ENCODE results near the gene NIP7. TPM values are rescaled to one million over a fixed set of nuclear protein-coding genes. Genes with fewer than 3 reads are reported as not detected.
"Not testable (repeated sequence)": the region's sequence is repeated elsewhere in the genome, so short reads cannot be mapped to it uniquely, and the experiment has no call there.

Gene NIP7
- 10 to 100 TPM; 30.7 to 39.5 TPM for total RNA-seq

- H3K9me3 Mint-ChIP-seq, result no peaks in the 10 kb centered on the region
- H3K36me3 Mint-ChIP-seq, result peaks cover 18% of the 10 kb centered on the region
- H3K4me1 Mint-ChIP-seq, result peaks cover 34% of the 10 kb centered on the region
Measured at GRCh38 chr16:69339289-69340094, at the start of gene NIP7, which contains the start of gene COG8. Gene NIP7 (plus strand): TSS chr16:69339772. CDS start chr16:69339830, 58 bp downstream. Gene COG8 (minus strand): TSS chr16:69339564. CDS start chr16:69339552, 12 bp downstream.

DNA sequence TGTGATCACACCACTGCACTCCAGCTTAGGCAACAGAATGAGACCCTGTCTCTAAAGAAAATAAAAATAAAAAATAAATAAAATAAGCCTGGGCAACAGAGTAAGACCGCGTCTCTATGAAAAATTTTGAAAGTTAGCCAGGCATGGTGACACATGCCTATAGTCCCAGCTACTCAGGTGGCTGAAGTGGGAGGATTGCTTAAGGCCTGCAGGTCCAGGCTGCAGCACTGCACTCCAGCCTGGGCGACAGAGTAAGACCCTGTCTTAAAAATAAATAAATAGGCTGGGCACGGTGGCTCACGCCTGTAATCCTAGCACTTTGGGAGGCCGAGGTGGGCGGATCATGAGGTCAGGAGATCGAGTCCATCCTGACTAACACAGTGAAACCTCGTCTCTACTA lies 47.9 kb upstream of the NIP7 start:
- H3K4me3 Mint-ChIP-seq; ATAC-seq (ENCODE audit: low read depth); H3K27me3 Mint-ChIP-seq; H3K4me1 Mint-ChIP-seq; H3K9me3 Mint-ChIP-seq; H3K36me3 Mint-ChIP-seq; DNase-seq; H3K27ac Mint-ChIP-seq: not testable (repeated sequence)
- POLR2A ChIA-PET, result interaction anchor here (0.6 kb wide), 1 partner anchor 19 kb away, joined by 3 read pairs; no protein-coding TSS in a partner anchor

More at GRCh38 chr16:69339289-69340094, at the start of gene NIP7, which contains the start of gene COG8:
- POLR2A ChIA-PET, result interaction anchor here (0.7 to 3.0 kb wide), 7 partner anchors 10 to 207 kb away, joined by 3 to 29 read pairs (median 4); partner anchors contain the start of genes PDF, TERF2, TMED6 and UTP4
- Mint-ChIP-seq H3K4me3 (peak within 1 kb of the TSS; percentile 94), H3K27me3 (no peaks in the 10 kb centered on the region), H3K27ac (peak within 1 kb of the TSS; percentile 96)
- peak; percentile 89 for ATAC-seq (ENCODE audit: low read depth)
- DNase-seq, result peak; percentile 90

DNA sequence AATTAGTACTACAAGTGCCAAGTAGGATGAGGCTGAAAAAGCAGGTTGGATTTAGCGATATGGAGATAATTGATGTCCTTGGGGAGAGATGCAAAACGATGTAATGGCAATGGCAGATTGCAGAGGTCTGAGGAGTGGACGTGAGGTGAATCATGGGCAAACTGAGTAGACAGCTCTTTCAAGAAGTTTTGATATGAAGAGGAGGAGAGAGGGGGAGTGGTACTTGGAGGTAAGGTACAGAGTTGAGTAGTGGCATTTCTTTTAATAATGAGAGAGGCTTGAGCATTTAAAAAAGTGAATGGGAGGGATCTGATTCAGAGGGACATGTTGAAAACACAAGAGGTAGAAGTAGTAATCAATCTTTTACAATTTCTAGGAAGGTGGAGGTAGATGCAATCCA lies 46.2 kb upstream of the NIP7 start:
- POLR2A ChIA-PET, result interaction anchor here (0.6 kb wide), 1 partner anchor 142 kb away, joined by 3 read pairs; no protein-coding TSS in a partner anchor
- Mint-ChIP-seq H3K9me3 (no peaks in the 10 kb centered on the region), H3K4me1 (no peaks in the 10 kb centered on the region), H3K4me3 (no peak overlapping the region), H3K27me3 (no peaks in the 10 kb centered on the region), H3K27ac (no peak overlapping the region), H3K36me3 (no peaks in the 10 kb centered on the region)
- ATAC-seq (ENCODE audit: low read depth), result no peak
- DNase-seq, result no peak

- H3K4me1 Mint-ChIP-seq, result no peaks in the 10 kb centered on the region
- POLR2A ChIA-PET, result no interaction called here
- H3K36me3 Mint-ChIP-seq, result no peaks in the 10 kb centered on the region
- H3K4me3 Mint-ChIP-seq, result no peak overlapping the region
- no peaks in the 10 kb centered on the region for H3K9me3 Mint-ChIP-seq
- no peak for ATAC-seq (ENCODE audit: low read depth)
- no peaks in the 10 kb centered on the region for H3K27me3 Mint-ChIP-seq
- no peak overlapping the region for H3K27ac Mint-ChIP-seq
- DNase-seq, result no peak
Measured at GRCh38 chr16:69294051-69294450, 45.5 kb upstream of the NIP7 start.

DNA sequence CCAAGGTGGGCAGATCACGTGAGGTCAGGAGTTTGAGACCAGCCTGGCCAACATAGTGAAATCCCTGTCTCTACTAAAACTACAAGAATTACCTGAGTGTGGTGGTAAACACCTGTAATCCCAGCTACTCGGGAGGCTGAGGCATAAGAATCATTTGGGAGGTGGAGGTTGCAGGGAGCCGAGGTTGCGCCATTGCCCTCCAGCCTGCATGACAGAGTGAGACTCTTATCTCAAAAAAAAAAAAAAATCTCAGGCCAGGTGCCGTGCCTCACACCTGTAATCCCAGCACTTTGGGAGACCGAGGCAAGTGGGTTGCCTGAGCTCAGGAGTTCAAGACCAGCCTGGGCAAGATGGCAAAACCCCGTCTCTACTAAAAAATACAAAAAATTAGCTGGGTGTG lies 42.8 kb upstream of the NIP7 start:
- POLR2A ChIA-PET, result interaction anchor here (0.7 kb wide), 1 partner anchor 9 kb away, joined by 7 read pairs; no protein-coding TSS in a partner anchor
- not testable (repeated sequence) for ATAC-seq (ENCODE audit: low read depth)

GRCh38 chr16:69298261-69298660 lies 41.3 kb upstream of the NIP7 start:
- no peaks in the 10 kb centered on the region for H3K9me3 Mint-ChIP-seq
- peaks cover 5% of the 10 kb centered on the region for H3K36me3 Mint-ChIP-seq
- no peaks in the 10 kb centered on the region for H3K4me1 Mint-ChIP-seq
- no peak for DNase-seq
- H3K4me3 Mint-ChIP-seq, result no peak overlapping the region
- POLR2A ChIA-PET, result no interaction called here
- H3K27ac Mint-ChIP-seq, result no peak overlapping the region
- H3K27me3 Mint-ChIP-seq, result no peaks in the 10 kb centered on the region
- no peak for ATAC-seq (ENCODE audit: low read depth)

More for the DNA sequence above, 42.8 kb upstream of the NIP7 start:
- H3K27ac Mint-ChIP-seq, DNase-seq, H3K4me1 Mint-ChIP-seq, H3K36me3 Mint-ChIP-seq, H3K4me3 Mint-ChIP-seq, H3K9me3 Mint-ChIP-seq, H3K27me3 Mint-ChIP-seq: not testable (repeated sequence)

DNA sequence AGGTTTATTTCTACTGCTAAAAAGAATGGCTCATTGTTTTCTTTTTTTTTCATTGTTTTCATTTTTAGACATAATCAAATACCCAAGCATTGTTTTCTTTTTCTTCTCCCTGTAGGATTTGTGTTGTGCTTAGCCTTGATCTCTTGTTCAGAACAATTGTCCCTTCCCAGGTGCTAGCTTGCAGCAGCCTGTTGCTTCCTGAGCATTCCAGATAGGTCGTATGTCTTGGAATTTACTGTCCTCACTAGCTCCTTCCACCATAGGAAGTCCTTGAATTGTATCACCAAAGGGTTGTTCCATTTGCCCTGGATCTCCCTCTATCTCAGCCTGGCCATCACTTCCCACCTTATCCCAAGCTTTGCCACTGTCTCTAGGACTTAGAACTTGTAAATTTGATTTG lies 38.4 kb upstream of the NIP7 start:
- Mint-ChIP-seq H3K4me1 (no peaks in the 10 kb centered on the region), H3K27ac (no peak overlapping the region), H3K4me3 (no peak overlapping the region), H3K27me3 (no peaks in the 10 kb centered on the region), H3K9me3 (no peaks in the 10 kb centered on the region), H3K36me3 (peaks cover 6% of the 10 kb centered on the region)
- ATAC-seq (ENCODE audit: low read depth) (no peak), DNase-seq (no peak)
- POLR2A ChIA-PET, result no interaction called here

DNA sequence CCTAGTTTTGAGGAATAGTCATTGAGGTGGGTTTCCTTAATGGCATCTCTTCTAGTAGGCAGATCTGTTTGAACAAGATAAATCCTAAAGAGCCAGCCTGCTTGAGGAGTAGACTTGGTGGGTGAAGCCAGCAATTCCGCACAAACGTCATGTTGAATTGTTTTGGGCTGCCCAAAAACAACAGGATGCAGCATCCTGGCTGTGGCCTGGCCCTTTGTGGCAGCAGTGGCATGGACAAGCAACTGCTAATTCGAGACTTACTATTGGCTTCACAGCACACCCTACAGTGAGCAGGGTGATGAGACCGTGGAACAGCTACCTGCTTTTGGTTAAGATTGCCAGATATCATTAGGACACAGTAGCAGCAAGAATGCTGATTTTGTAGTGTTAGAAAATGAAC lies 37.7 kb upstream of the NIP7 start:
- H3K9me3 Mint-ChIP-seq, result no peaks in the 10 kb centered on the region
- H3K4me1 Mint-ChIP-seq, result no peaks in the 10 kb centered on the region
- no peak overlapping the region for H3K27ac Mint-ChIP-seq
- DNase-seq, result no peak
- ATAC-seq (ENCODE audit: low read depth), result no peak
- H3K27me3 Mint-ChIP-seq, result no peaks in the 10 kb centered on the region
- H3K4me3 Mint-ChIP-seq, result no peak overlapping the region
- peaks cover 6% of the 10 kb centered on the region for H3K36me3 Mint-ChIP-seq
- POLR2A ChIA-PET, result no interaction called here

- H3K36me3 Mint-ChIP-seq, result peaks cover 6% of the 10 kb centered on the region
- H3K27me3 Mint-ChIP-seq, result peaks cover 1% of the 10 kb centered on the region
- POLR2A ChIA-PET, result no interaction called here
- H3K4me3 Mint-ChIP-seq, result no peak overlapping the region
- H3K9me3 Mint-ChIP-seq, result no peaks in the 10 kb centered on the region
- DNase-seq, result no peak
- no peak overlapping the region for H3K27ac Mint-ChIP-seq
- ATAC-seq (ENCODE audit: low read depth), result no peak
- no peaks in the 10 kb centered on the region for H3K4me1 Mint-ChIP-seq
Measured at GRCh38 chr16:69302301-69302700, 37.3 kb upstream of the NIP7 start.

DNA sequence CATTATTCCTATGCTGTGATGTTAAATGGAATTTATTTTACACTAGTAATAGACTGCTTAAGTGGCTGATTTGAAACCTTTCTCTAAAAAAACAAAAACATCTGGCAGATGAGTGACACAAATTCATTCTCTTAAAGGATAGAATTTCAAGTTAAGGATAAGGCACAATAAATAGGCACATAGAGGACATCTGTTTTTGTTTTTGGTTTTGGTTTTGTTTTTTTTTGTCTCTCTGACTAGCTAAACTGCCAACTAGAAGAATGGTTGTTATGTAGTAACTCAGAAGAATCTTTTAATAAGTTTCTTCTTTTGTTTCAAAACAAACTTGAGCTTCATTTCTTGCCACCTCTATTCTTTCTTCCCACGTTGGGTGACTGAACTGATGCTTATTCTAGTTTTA lies 33.5 kb upstream of the NIP7 start:
- peaks cover 7% of the 10 kb centered on the region for H3K4me1 Mint-ChIP-seq
- H3K36me3 Mint-ChIP-seq, result peaks cover 7% of the 10 kb centered on the region
- H3K9me3 Mint-ChIP-seq, result no peaks in the 10 kb centered on the region
- H3K27me3 Mint-ChIP-seq, result peaks cover 3% of the 10 kb centered on the region
- POLR2A ChIA-PET, result no interaction called here
- H3K27ac Mint-ChIP-seq, result no peak overlapping the region
- no peak for ATAC-seq (ENCODE audit: low read depth)
- DNase-seq, result no peak
- H3K4me3 Mint-ChIP-seq, result no peak overlapping the region

DNA sequence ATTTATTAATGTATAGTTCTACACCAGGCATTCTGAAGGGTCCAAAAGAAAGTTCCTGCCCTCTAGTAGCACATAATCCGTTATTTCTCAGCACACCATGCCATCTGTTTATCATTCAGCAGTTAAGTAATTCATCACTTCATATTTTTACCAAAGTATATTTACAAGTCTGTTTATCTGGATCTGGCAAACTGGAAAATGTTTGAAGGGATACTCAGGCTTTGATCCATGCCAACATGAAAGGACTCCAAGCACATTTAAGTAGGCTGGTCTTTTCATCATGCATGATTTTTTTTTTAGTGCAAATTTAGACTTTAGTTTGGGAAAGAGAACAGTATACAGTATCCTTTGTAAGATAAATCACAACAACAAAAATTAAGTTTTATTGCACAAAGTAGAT lies 32.5 kb upstream of the NIP7 start:
- Mint-ChIP-seq H3K36me3 (peaks cover 10% of the 10 kb centered on the region), H3K4me3 (no peak overlapping the region), H3K9me3 (no peaks in the 10 kb centered on the region), H3K27ac (no peak overlapping the region), H3K27me3 (peaks cover 3% of the 10 kb centered on the region), H3K4me1 (peaks cover 10% of the 10 kb centered on the region)
- DNase-seq, result no peak
- no peak for ATAC-seq (ENCODE audit: low read depth)
- POLR2A ChIA-PET, result no interaction called here

DNA sequence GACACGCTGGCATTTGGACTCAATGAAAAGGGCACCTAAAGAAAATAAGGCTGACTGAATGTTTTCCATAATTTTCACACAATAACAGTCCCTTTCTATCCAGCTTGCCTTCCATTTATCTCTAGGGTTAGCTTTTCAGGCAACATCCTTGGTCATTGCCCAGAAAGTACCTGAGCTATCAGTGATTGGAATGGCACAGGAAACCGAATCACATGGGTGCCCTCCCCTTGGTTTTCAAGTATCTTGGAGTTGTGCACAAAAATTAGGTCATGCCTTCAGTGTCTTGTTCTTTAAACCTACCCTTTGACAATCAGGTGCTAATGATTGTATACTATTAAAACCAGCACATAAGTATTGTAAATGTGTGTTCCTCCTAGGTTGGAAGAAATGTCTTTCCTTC lies 31.7 kb upstream of the NIP7 start:
- DNase-seq, result no peak
- POLR2A ChIA-PET, result no interaction called here
- H3K9me3 Mint-ChIP-seq, result no peaks in the 10 kb centered on the region
- H3K27me3 Mint-ChIP-seq, result peaks cover 3% of the 10 kb centered on the region
- ATAC-seq (ENCODE audit: low read depth), result no peak
- no peak overlapping the region for H3K4me3 Mint-ChIP-seq
- H3K4me1 Mint-ChIP-seq, result peaks cover 12% of the 10 kb centered on the region
- no peak overlapping the region for H3K27ac Mint-ChIP-seq
- H3K36me3 Mint-ChIP-seq, result peaks cover 9% of the 10 kb centered on the region

DNA sequence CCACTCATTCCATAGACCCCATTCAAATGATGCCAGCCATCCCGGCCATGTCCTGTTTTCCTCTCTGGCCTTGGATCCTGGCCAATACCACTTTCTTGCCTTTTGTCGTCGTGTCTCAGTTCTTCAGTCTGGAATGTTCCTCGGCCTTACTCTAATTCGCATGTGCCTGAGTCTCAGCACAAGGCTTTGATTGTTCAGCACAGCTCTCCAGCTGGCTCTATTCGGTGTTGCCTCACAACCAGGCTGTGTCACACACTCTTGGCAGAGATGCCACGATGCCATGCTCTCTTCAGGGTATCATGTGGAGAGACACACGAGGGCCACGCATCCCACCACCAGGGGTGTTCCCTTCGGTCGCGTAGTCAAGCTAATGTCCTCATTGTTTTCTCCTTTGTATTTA lies 30.3 kb upstream of the NIP7 start:
- Mint-ChIP-seq H3K9me3 (no peaks in the 10 kb centered on the region), H3K4me1 (peaks cover 19% of the 10 kb centered on the region), H3K27me3 (peaks cover 3% of the 10 kb centered on the region), H3K27ac (no peak overlapping the region), H3K36me3 (peaks cover 17% of the 10 kb centered on the region), H3K4me3 (no peak overlapping the region)
- DNase-seq, result no peak
- no peak for ATAC-seq (ENCODE audit: low read depth)
- POLR2A ChIA-PET, result no interaction called here
